AG04450 (cell line): ENCODE results near the gene TBX21. TPM values are rescaled to one million over a fixed set of nuclear protein-coding genes. Genes with fewer than 3 reads are reported as not detected.

Experiments used
- CTCF ChIA-PET: fragments of 300-600, 350-600 bp; formaldehyde crosslinking; extraction: SDS; loops from one replicate; lab custom pipeline; 2022; ENCODE audit warnings: antibody characterized with exemption, inconsistent platforms; lab: Charles Lee
- POLR2A ChIA-PET: fragments of 350-600 bp; formaldehyde crosslinking; extraction: SDS; loops from one replicate; lab custom pipeline; 2021; ENCODE audit warnings: antibody characterized with exemption, inconsistent platforms; lab: Yijun Ruan, JAX
- DNase-seq: peaks from one replicate; pipeline ENCODE4 v3.0.0-alpha.2; 2011; ENCODE audit warnings: low read depth, low spot score
- H3K27ac ChIP-seq: one replicate; pipeline ENCODE4 v1.5.1; 2012; ENCODE audit warnings: low read depth, low read length, control low read depth
- H3K27me3 ChIP-seq: one replicate; pipeline ENCODE4 v1.6.0; 2012; ENCODE audit warnings: low read length; ENCODE audit not compliant: control insufficient read depth, insufficient read depth
- H3K4me3 ChIP-seq: 2 replicates; pipeline ENCODE4 v1.5.1; 2011; ENCODE audit warnings: mild to moderate bottlenecking, low read depth, low read length, control low read depth
- H3K9me3 ChIP-seq: 2 replicates; pipeline ENCODE4 v1.5.1; 2012; ENCODE audit warnings: low read length; ENCODE audit not compliant: control insufficient read depth, insufficient read depth
- CTCF ChIP-seq: IDR thresholded peaks from 2 replicates; pipeline ENCODE4 v1.5.1; 2011; ENCODE audit warnings: low read depth, low read length, control low read depth, inconsistent platforms
- polyA plus RNA-seq: library from polyadenylated mRNA; depleted of rRNA; stranded (reverse); fragments of >200 nt; gene quantifications from 2 replicates; pipeline ENCODE4 v1.2.3, GENCODE V29; 2011

Gene TBX21
- polyA plus RNA-seq, 1 experiment: not detected

- POLR2A ChIA-PET: no interaction called here
- peak overlapping the region; percentile 39 for H3K27ac ChIP-seq
These were observed 46.8 kb upstream of the TBX21 start for GRCh38 chr17:47686276-47686635.

DNA sequence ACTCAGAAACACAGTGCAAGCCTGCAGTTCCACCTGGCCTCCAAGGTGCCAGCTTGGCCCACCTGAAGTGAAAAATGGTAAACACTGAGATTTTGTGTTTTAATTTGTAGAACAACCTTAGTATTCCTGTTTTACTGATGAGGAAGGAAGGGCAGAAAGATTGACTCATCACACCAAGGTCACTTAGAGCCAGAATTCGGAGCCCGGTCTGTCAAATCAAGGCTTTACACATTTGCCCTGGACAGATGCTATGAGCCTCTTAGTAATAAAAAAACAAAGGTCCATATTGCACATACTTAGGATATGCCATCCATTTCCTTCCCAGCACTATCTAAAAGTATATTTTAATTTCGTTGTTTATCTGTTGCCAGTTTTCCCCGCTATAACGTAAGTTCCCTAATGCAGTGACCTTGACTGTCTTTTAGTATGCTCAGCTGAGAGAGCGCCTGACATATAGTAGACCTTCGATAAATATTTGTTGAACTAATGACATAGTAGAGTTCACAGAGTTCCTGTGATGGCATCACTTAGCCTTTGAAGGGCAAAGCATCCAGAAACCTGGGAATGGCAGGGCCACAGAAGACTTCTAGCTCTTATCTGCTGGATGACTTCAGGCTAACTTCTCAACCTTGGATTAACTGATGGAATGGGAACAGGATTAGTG, 46.2 kb upstream of the TBX21 start:
- Histone ChIP-seq H3K4me3 (no peak overlapping the region), H3K9me3 (no peaks in the 10 kb centered on the region), H3K27me3 (no peaks in the 10 kb centered on the region), H3K27ac (peak overlapping the region; percentile 22)
- CTCF ChIA-PET: interaction anchor here (0.5 to 1.4 kb wide), 2 partner anchors 11 to 371 kb away, joined by 3 read pairs; no protein-coding TSS in a partner anchor
- TF ChIP-seq CTCF: no peak
- POLR2A ChIA-PET: no interaction called here
- no peak for DNase-seq

More at GRCh38 chr17:47686276-47686635, 46.8 kb upstream of the TBX21 start:
- CTCF ChIA-PET: no interaction called here
- H3K9me3 ChIP-seq: no peaks in the 10 kb centered on the region
- no peak for TF ChIP-seq CTCF
- no peak overlapping the region for H3K4me3 ChIP-seq
- H3K27me3 ChIP-seq: no peaks in the 10 kb centered on the region
- no peak for DNase-seq

DNA sequence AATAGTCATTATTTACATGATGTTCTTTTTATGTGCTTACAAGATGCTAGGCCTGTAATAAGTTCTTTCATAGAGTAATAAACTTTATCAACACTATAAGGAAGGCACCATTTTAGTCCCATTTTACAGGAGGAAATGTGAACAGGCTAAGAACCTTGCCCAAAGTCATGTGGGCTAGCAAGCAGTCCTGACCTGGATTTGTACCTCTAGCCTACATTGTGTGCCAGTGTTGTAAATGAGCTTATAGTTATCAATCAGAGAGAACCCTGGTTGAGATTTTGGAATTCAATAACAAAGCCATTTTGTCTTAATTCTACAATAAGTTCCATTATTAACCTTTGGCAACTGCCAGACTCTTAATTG, 45.7 kb upstream of the TBX21 start:
- POLR2A ChIA-PET: no interaction called here
- DNase-seq: no peak
- CTCF ChIA-PET: interaction anchor here (1.4 kb wide), 1 partner anchor 11 kb away, joined by 3 read pairs; no protein-coding TSS in a partner anchor
- TF ChIP-seq CTCF: no peak
- no peak overlapping the region for H3K27ac ChIP-seq
- H3K27me3 ChIP-seq: no peaks in the 10 kb centered on the region
- H3K9me3 ChIP-seq: no peaks in the 10 kb centered on the region
- H3K4me3 ChIP-seq: no peak overlapping the region

- DNase-seq: no peak
- ChIA-PET CTCF (interaction anchor here (0.8 to 1.4 kb wide), 2 partner anchors 10 to 12 kb away, joined by 3 read pairs; no protein-coding TSS in a partner anchor), POLR2A (interaction anchor here (0.7 kb wide), 1 partner anchor 10 kb away, joined by 3 read pairs; no protein-coding TSS in a partner anchor)
- peak overlapping the region; percentile 42 for H3K27ac ChIP-seq
- TF ChIP-seq CTCF: no peak
- no peaks in the 10 kb centered on the region for H3K9me3 ChIP-seq
- H3K27me3 ChIP-seq: no peaks in the 10 kb centered on the region
- H3K4me3 ChIP-seq: no peak overlapping the region
These were observed 45.3 kb upstream of the TBX21 start for GRCh38 chr17:47687748-47688147.

DNA sequence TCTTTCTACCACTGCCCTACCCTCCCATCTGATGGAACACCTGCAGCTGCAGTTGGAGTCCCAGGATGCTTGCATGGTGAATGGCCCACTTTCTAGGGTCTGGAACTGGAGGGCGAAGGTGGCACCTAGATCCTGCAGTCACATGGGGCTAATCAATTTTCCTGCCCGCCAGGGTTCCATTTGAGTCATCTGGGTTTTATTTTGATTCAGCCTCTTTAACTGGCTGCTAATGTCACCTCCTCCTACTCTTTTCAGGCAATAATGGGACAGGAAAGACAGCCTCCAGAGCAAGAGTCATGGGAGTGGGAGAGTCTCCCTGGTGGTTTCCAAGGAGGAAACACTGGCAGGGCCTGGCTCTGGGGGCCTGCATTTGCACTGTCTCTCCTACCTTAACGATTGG, 42.9 kb upstream of the TBX21 start:
- no peak for TF ChIP-seq CTCF
- no peaks in the 10 kb centered on the region for H3K9me3 ChIP-seq
- DNase-seq: no peak
- no peak overlapping the region for H3K4me3 ChIP-seq
- no peaks in the 10 kb centered on the region for H3K27me3 ChIP-seq
- no peak overlapping the region for H3K27ac ChIP-seq
- CTCF ChIA-PET: no interaction called here
- POLR2A ChIA-PET: no interaction called here
